Activated T-helper 1 cell treated with anti-CD3 and anti-CD28 coated beads, Interleukin-12 subunit alpha, Interleukin-12 subunit beta, Interleukin-2, Interleukin-4 antibody, amounts not matched to agents 30 ng/mL and 10 ng/mL and 1 ng/mL, durations not matched to agents 14 hours and 24 hours and 36 hours (primary cell): Measurements from ENCODE around the gene MAGI3. TPM values are rescaled to one million over a fixed set of nuclear protein-coding genes. Genes with fewer than 3 reads are reported as not detected.

Experiments
- DNase-seq: peaks from one replicate; pipeline ENCODE4 v3.0.0; 2021; ENCODE audit warnings: low spot score
- H3K27ac Mint-ChIP-seq: one replicate; pipeline ENCODE4 v1.8.0; 2021; ENCODE audit warnings: mild to moderate bottlenecking, mixed read lengths
- H3K27me3 Mint-ChIP-seq: one replicate; pipeline ENCODE4 v1.8.0; 2022; ENCODE audit warnings: mild to moderate bottlenecking, moderate library complexity, mixed read lengths; ENCODE audit not compliant: insufficient read depth
- H3K36me3 Mint-ChIP-seq: one replicate; pipeline ENCODE4 v1.8.0; 2021; ENCODE audit warnings: low read depth, mixed read lengths
- H3K4me1 Mint-ChIP-seq: one replicate; pipeline ENCODE4 v1.8.0; 2021; ENCODE audit warnings: low read depth, mixed read lengths
- H3K4me3 Mint-ChIP-seq: one replicate; pipeline ENCODE4 v1.8.0; 2021; ENCODE audit warnings: mild to moderate bottlenecking, moderate library complexity, mixed read lengths
- H3K9me3 Mint-ChIP-seq: one replicate; pipeline ENCODE4 v1.8.0; 2021; ENCODE audit warnings: mixed read lengths
- intact Hi-C: fragments of 100-400 bp; cut with micrococcal nuclease; formaldehyde crosslinking; loops from one replicate; pipeline ENCODE4 v1.15.1; 2024
- total RNA-seq: library from RNA; stranded (reverse); gene quantifications from 2 replicates; pipeline ENCODE4 v1.2.3, GENCODE V29; 2022

Gene MAGI3
- total RNA-seq, 1 donor from 2014 or later, result 3.0 TPM

DNA sequence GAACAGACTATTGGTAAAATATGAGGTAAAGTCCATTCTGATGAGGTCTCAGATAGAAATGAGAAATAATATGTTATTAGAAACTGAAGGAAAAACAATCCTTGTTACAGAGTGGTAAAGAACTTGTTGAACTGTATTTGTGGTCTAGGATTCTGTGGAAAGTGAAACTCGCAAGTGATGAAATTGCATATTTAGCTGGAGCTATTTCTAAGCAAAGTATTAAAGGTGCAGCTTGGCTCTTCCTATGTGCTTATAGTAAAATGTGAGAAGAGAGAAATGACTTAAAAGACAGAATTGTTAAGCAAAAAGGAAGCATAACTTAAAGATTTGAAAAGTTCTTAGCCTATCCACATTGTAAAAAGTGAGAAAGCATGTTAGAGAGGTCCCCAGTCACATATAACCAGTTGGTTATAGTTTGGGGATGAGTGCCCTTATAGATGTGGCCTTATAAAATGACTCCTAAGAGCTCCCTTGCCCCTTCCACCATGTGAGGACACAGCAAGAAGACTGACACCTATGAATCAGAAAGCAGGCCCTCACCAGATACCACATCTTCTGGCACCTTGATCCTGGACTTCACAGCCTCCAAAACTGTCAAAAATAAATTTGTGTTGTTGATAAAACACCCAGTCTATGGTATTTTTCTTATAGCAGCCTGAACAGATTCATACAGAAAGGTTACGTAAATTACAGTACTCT lies 344.2 kb downstream of the MAGI3 start:
- H3K4me1 Mint-ChIP-seq, result peaks cover 17% of the 10 kb centered on the region
- no peak overlapping the region for H3K27ac Mint-ChIP-seq
- no peaks in the 10 kb centered on the region for H3K9me3 Mint-ChIP-seq
- intact Hi-C loops, result loop anchor here (5.0 kb wide), 1 partner anchor 138 kb away; the partner anchor contains the start of gene PTPN22
- peaks cover 25% of the 10 kb centered on the region for H3K36me3 Mint-ChIP-seq
- no peak for DNase-seq
- H3K4me3 Mint-ChIP-seq, result no peak overlapping the region
- H3K27me3 Mint-ChIP-seq, result no peaks in the 10 kb centered on the region
